LNCAP (cell line): Measurements from ENCODE around the gene BTAF1.

Experiments
- TF ChIP-seq, protein P1 (sequence below): fragments of 450-650 bp; IDR thresholded peaks from 2 replicates; pipeline ENCODE4 v1.5.1; 2017; ENCODE audit warnings: mild to moderate bottlenecking

The BTAF1 gene

DNA sequence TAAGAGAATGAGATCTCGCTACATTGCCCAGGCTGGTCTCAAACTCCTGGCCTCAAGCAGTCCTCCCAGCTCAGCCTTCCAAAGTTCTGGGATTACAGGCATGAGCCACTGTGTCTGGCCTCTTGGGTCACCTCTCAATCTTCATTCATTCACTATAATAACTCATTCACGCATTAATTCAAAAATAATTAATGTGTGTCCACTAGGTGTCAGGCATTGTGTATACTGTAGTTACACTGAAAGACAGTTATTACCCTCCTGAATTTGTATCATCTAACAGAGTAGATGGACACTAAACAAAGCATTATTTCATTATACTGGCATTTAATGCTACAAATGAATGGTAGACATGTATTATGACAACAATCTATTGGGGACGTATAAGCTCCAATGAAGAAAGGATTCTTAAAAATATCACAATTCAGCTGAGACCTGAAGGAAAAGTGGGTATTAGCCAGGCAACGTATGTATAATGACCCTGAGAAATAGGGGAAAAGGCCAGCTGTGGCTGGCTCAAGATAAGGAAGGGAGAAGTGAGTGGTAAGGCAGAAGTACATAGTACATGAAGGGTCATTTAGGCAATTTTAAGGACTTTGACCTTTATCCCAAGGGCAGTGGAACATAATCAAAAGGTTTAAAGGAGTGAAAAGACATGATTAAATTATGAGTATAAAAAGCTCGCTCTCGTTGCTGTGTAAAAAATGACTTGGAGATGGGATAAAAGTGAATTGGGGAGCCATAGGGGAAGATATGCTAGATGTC lies 150.7 kb downstream of the BTAF1 start:
- TF ChIP-seq, protein P1, sequence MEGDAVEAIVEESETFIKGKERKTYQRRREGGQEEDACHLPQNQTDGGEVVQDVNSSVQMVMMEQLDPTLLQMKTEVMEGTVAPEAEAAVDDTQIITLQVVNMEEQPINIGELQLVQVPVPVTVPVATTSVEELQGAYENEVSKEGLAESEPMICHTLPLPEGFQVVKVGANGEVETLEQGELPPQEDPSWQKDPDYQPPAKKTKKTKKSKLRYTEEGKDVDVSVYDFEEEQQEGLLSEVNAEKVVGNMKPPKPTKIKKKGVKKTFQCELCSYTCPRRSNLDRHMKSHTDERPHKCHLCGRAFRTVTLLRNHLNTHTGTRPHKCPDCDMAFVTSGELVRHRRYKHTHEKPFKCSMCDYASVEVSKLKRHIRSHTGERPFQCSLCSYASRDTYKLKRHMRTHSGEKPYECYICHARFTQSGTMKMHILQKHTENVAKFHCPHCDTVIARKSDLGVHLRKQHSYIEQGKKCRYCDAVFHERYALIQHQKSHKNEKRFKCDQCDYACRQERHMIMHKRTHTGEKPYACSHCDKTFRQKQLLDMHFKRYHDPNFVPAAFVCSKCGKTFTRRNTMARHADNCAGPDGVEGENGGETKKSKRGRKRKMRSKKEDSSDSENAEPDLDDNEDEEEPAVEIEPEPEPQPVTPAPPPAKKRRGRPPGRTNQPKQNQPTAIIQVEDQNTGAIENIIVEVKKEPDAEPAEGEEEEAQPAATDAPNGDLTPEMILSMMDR: peak; percentile 43; the same call in 1 of the 2 replicates

DNA sequence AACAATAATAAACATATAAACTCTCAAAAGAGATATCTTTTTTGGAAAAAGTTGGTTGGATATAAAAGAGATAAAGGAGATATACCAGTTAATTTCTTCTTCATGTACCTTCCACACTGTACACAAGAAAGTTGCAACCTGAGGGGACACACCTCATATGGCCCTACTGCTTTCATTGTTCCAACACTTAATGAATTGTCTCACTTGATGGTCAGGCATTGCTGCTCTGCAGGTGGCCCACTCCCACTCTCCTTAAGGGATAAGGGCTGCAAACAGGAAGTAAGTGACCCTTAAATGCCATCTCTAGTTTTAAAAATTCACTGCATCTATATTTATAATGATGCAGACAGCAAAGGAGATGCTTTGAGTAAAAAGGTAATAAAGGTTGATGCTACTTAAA lies 152.3 kb downstream of the BTAF1 start:
- TF ChIP-seq, protein P1: no peak

DNA sequence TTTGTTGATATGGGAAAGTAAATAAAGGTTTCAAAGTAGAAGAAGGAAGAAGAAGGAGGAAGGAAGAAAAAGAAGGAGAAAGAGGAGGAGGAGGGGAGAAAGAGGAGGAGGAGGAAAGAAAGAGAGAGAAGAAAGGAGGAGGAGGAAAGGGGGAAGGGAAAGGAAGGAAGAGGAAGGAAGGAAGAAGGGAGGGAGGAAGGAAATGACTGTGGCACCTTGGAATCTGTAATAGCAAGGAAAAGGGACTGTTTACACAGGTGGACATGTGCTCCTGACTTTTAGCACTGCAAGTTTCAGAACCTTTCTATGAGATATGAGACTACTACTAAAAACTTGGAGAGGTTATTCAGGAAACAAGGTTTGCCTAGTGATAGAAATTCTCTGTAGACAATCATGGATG lies 153.2 kb downstream of the BTAF1 start:
- TF ChIP-seq, protein P1: no peak

DNA sequence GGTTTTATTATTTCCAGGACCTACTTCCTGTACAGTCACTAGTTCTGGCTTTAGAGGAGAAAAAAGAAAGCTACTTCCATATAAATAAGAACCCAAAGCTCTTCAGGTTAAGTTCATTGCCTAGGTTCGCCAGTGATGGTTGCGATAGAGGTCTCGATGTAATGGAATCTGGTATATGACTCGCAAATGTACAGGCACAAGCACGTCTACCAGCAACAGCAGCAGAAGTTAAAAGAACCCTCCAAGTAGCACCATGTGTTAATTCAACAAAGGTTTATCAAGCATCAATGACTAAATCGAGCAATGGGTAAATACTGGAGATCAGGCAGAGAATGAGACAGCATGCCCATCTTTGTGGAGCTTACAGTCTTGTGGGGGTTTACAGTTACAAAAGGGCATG lies 155.4 kb downstream of the BTAF1 start:
- TF ChIP-seq, protein P1: no peak
